ENCODE results near the gene BICD2.

GRCh38 chr9:92774274-92774673 is 9.6 kb upstream of the BICD2 start:
- TF ChIP-seq, protein P1, sequence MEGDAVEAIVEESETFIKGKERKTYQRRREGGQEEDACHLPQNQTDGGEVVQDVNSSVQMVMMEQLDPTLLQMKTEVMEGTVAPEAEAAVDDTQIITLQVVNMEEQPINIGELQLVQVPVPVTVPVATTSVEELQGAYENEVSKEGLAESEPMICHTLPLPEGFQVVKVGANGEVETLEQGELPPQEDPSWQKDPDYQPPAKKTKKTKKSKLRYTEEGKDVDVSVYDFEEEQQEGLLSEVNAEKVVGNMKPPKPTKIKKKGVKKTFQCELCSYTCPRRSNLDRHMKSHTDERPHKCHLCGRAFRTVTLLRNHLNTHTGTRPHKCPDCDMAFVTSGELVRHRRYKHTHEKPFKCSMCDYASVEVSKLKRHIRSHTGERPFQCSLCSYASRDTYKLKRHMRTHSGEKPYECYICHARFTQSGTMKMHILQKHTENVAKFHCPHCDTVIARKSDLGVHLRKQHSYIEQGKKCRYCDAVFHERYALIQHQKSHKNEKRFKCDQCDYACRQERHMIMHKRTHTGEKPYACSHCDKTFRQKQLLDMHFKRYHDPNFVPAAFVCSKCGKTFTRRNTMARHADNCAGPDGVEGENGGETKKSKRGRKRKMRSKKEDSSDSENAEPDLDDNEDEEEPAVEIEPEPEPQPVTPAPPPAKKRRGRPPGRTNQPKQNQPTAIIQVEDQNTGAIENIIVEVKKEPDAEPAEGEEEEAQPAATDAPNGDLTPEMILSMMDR (conservative IDR thresholded peaks at IDR 0.05 in 1 of 2, IDR thresholded peaks at IDR 0.05 in 1 of 2; ENCODE audit: low read depth in 1 of 2, low read length in 2 of 2): no peak
- no peak for TF ChIP-seq EZH2 (IDR thresholded peaks at IDR 0.05; ENCODE audit: low read length, missing control alignments)
